GM06990 (cell line): ENCODE results near the gene EBF3.
"Not testable (repeated sequence)": the region's sequence is repeated elsewhere in the genome, so short reads cannot be mapped to it uniquely, and the experiment has no call there.

Source experiments
- DNase-seq: peaks from one replicate; pipeline ENCODE4 v3.0.0-alpha.2; 2011; ENCODE audit not compliant: insufficient read length; ENCODE audit errors: extremely low read depth
- H3K27me3 ChIP-seq: replicated peaks from 2 replicates; pipeline ENCODE4 v1.6.0; 2011; ENCODE audit warnings: low read length; ENCODE audit not compliant: control insufficient read depth, insufficient read depth
- H3K36me3 ChIP-seq: 2 replicates; pipeline ENCODE4 v1.5.1; 2011; ENCODE audit warnings: low read length; ENCODE audit not compliant: control insufficient read depth, insufficient read depth
- H3K4me3 ChIP-seq: replicated peaks from 2 replicates; pipeline ENCODE4 v1.5.1; 2011; ENCODE audit warnings: low read depth, mild to moderate bottlenecking, control low read depth, low read length
- TF ChIP-seq, protein P1 (sequence below): IDR thresholded peaks from 2 replicates; pipeline ENCODE4 v1.5.1; 2011; ENCODE audit warnings: low read length, control low read depth, mild to moderate bottlenecking, inconsistent platforms; ENCODE audit not compliant: insufficient read depth, poor library complexity, severe bottlenecking

Gene EBF3

GRCh38 chr10:129922598-129923123, 41.4 kb downstream of the EBF3 start:
- no peak for DNase-seq
- no peak overlapping the region for H3K4me3 ChIP-seq
- no peaks in the 10 kb centered on the region for H3K27me3 ChIP-seq
- H3K36me3 ChIP-seq: no peaks in the 10 kb centered on the region
- TF ChIP-seq, protein P1, sequence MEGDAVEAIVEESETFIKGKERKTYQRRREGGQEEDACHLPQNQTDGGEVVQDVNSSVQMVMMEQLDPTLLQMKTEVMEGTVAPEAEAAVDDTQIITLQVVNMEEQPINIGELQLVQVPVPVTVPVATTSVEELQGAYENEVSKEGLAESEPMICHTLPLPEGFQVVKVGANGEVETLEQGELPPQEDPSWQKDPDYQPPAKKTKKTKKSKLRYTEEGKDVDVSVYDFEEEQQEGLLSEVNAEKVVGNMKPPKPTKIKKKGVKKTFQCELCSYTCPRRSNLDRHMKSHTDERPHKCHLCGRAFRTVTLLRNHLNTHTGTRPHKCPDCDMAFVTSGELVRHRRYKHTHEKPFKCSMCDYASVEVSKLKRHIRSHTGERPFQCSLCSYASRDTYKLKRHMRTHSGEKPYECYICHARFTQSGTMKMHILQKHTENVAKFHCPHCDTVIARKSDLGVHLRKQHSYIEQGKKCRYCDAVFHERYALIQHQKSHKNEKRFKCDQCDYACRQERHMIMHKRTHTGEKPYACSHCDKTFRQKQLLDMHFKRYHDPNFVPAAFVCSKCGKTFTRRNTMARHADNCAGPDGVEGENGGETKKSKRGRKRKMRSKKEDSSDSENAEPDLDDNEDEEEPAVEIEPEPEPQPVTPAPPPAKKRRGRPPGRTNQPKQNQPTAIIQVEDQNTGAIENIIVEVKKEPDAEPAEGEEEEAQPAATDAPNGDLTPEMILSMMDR: no peak

DNA sequence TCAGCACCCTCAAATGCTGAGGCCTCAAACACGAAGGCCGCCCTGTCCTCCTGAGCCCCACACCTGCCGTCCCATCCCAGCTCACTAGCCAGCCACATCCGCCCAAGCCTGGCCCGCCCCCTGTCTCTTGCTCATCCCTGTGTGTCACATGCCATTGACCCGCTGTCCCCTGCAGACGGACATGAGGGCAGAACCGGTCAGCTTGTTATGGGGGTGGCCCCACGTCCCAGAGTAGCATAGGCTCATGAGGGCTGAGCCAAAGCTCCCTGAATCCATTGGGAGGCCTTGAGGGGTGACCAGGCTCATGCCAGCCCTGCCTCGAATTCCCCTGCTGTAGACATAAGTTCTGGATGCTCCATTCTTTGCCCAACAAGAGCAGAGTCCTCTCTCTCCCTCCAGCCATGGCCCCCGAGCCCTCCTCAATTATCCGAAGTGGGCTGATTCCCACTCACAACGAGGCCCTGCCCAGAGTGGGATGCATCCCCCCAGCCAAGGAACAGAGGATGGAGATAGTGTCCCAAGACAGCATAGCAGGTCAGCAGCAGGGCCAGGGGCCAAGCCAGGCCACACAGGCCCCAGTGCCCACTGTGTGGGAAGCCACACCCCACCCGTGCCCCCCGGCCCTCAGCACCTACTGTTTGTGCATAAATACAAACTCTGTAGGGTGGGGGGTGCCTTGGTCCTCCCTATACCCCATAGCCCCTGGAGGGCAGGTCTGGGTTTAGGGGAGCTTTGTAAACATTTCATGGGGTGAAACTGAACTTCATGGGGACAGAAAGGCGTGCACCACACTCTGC, 42.1 kb downstream of the EBF3 start:
- TF ChIP-seq, protein P1: no peak
- no peak for DNase-seq
- no peaks in the 10 kb centered on the region for H3K27me3 ChIP-seq
- no peak overlapping the region for H3K4me3 ChIP-seq
- no peaks in the 10 kb centered on the region for H3K36me3 ChIP-seq

DNA sequence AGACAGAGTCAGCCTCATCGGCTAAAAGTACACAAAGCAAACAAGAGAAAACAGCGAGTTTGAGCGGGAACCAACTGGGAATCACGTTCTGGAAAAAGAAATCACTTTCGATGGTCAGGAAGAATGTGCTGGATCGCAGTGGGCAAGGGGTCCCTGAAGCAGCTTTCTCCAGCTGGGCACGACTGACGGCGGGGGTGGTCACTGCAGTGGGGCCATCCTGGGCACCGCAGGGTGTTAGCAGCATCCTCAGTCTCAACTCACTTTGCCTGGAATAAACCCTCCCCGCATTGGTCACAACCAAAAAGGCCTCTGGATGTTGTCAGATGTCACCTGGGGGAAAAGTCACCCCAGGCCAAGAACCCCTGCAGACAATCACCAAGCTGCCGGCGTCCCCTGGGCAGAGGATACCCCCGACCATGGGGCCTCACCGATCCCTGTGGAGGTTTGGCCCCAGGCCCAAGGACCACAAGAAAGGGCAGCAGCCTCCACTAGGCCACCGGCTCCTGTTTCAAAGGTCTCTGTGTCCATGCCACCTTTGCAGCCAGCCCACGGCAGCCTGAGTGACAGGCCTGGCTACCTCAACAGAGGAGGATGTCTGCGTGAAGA, 42.9 kb downstream of the EBF3 start:
- no peak for DNase-seq
- Histone ChIP-seq H3K36me3 (no peaks in the 10 kb centered on the region), H3K4me3 (no peak overlapping the region), H3K27me3 (no peaks in the 10 kb centered on the region)
- TF ChIP-seq, protein P1: no peak

DNA sequence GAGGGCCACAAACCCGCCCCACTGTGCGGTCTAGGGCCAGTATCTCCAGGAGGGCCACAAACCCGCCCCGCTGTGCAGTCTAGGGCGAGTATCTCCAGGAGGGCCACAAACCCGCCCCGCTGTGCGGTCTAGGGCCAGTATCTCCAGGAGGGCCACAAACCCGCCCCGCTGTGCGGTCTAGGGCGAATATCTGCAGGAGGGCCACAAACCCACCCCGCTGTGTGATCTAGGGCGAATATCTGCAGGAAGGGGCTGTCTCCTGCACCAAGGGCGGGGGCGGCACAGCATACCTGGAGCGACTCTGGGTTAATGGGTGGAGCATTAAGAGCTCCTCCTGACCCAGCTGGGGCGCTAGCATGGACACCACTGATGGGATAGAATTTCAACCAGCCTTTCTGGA, 43.9 kb downstream of the EBF3 start:
- not testable (repeated sequence) for H3K27me3 ChIP-seq, H3K4me3 ChIP-seq, DNase-seq, H3K36me3 ChIP-seq

DNA sequence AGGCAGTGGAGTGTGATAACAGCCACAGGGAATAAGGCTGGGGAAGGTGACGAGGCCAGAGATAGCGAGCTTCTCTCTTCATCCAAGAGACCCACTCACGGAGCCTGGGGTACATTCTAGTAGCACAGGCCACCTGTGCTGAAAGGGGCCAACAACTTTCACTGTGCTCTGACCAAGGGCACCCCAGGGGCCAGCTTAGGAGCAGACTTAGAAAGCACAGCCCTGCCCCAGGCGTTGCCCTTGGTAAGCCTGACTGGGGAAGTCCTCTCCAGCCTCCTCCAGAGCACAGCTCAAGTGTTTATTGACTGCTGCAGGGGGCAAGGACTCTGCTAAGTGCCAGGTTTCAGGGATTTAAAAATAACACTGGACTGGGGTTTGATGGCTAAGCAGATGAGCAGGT, 44.7 kb downstream of the EBF3 start:
- TF ChIP-seq, protein P1: no peak

GRCh38 chr10:129918836-129919235, 45.2 kb downstream of the EBF3 start:
- H3K4me3 ChIP-seq: no peak overlapping the region
- no peak for DNase-seq
- H3K27me3 ChIP-seq: no peaks in the 10 kb centered on the region
- TF ChIP-seq, protein P1: no peak
- no peaks in the 10 kb centered on the region for H3K36me3 ChIP-seq

More for the DNA sequence above, 44.7 kb downstream of the EBF3 start:
- Histone ChIP-seq H3K4me3 (no peak overlapping the region), H3K36me3 (no peaks in the 10 kb centered on the region), H3K27me3 (no peaks in the 10 kb centered on the region)
- no peak for DNase-seq
